GM23338 (cell line): Measurements from ENCODE around the gene IRF8.

Experiments used
- CTCF ChIP-seq, 2 experiments: fragments of 200-600 bp in 1 of 2; sonication (generic) in 1 of 2; conservative IDR thresholded peaks; 2 replicates each; pipeline versions ENCODE4 v1.5.1 to v1.6.1; 2016 to 2017; ENCODE audit warnings: antibody characterized with exemption in 2 of 2, low read depth in 2 of 2, mild to moderate bottlenecking in 2 of 2, moderate library complexity in 1 of 2
- EZH2 ChIP-seq: fragments of 200-600 bp; sonication (generic); IDR thresholded peaks from one replicate; pipeline ENCODE4 v1.8.0; 2017; ENCODE audit warnings: antibody characterized with exemption, mild to moderate bottlenecking, low read depth; ENCODE audit not compliant: unreplicated experiment
- EZH2phosphoT487 ChIP-seq: fragments of 200-600 bp; sonication (generic); IDR thresholded peaks from one replicate; pipeline ENCODE4 v1.8.1; 2018; ENCODE audit warnings: antibody characterized with exemption; ENCODE audit not compliant: unreplicated experiment
- JUNB ChIP-seq: IDR thresholded peaks from one replicate; pipeline ENCODE4 v1.6.1; 2016; ENCODE audit warnings: antibody characterized with exemption; ENCODE audit not compliant: unreplicated experiment
- NANOG ChIP-seq: IDR thresholded peaks from 2 replicates; pipeline ENCODE4 v1.6.1; 2016; ENCODE audit warnings: antibody characterized with exemption, borderline replicate concordance
- POLR2AphosphoS5 ChIP-seq: IDR thresholded peaks from 2 replicates; pipeline ENCODE4 v1.6.1; 2016; ENCODE audit warnings: antibody characterized with exemption, low read depth
- REST ChIP-seq: IDR thresholded peaks from one replicate; pipeline ENCODE4 v1.6.1; 2018; ENCODE audit warnings: antibody characterized with exemption; ENCODE audit not compliant: unreplicated experiment
- STAT1 ChIP-seq: IDR thresholded peaks from one replicate; pipeline ENCODE4 v1.6.1; 2016; ENCODE audit warnings: antibody characterized with exemption; ENCODE audit not compliant: unreplicated experiment
- ZNF331 ChIP-seq: fragments of 250-450 bp; sonication (Bioruptor Pico); IDR thresholded peaks from 2 replicates; pipeline ENCODE4 v1.5.0; 2020; ENCODE audit warnings: low read depth, mild to moderate bottlenecking, moderate library complexity
- ZNF462 ChIP-seq: fragments of 250-450 bp; sonication (Bioruptor Pico); IDR thresholded peaks from 2 replicates; pipeline ENCODE4 v1.5.0; 2020; ENCODE audit warnings: mild to moderate bottlenecking, moderate library complexity

- TF ChIP-seq REST: no peak
- no peak for TF ChIP-seq CTCF (conservative IDR thresholded peaks at IDR 0.05; ENCODE audit: low read depth in 2 of 2)
- no peak for TF ChIP-seq POLR2AphosphoS5
- TF ChIP-seq EZH2: no peak
- no peak for TF ChIP-seq ZNF331 (CRISPR knock-in tag)
- no peak for TF ChIP-seq JUNB
- TF ChIP-seq ZNF462 (CRISPR knock-in tag): no peak
- TF ChIP-seq EZH2phosphoT487: no peak
- no peak for TF ChIP-seq NANOG
- TF ChIP-seq STAT1: no peak
Measured at GRCh38 chr16:85935391-85935973, 36.5 kb downstream of the IRF8 start.
